Bronchial epithelial cell (primary cell): Measurements from ENCODE around the gene KREMEN2. TPM values are rescaled to one million over a fixed set of nuclear protein-coding genes. Genes with fewer than 3 reads are reported as not detected.

ENCODE experiments used
- DNase-seq: peaks from one replicate; pipeline ENCODE4 v3.0.0-alpha.2; 2010; ENCODE audit warnings: low read depth
- FAIRE-seq: peaks from 2 replicates; lab custom pipeline; 2011; peaks lifted over from hg19 to GRCh38; lab: Jason Lieb, UNC
- H3K27me3 ChIP-seq: 2 replicates; pipeline ENCODE4 v1.5.1; 2011; ENCODE audit warnings: low read length; ENCODE audit not compliant: control insufficient read depth, insufficient read depth
- H3K36me3 ChIP-seq: 2 replicates; pipeline ENCODE4 v1.5.1; 2011; ENCODE audit warnings: low read length; ENCODE audit not compliant: control insufficient read depth, insufficient read depth
- H3K4me3 ChIP-seq: 2 replicates; pipeline ENCODE4 v1.5.1; 2011; ENCODE audit warnings: mild to moderate bottlenecking, low read depth, low read length, control low read depth
- CTCF ChIP-seq: IDR thresholded peaks from 2 replicates; pipeline ENCODE4 v1.5.1; 2011; ENCODE audit warnings: mild to moderate bottlenecking, moderate library complexity, low read length, control low read depth, inconsistent platforms; ENCODE audit not compliant: insufficient read depth, severe bottlenecking
- total RNA-seq: library from RNA; depleted of rRNA; stranded (reverse); fragments of >200 nt; gene quantifications from 2 replicates; pipeline ENCODE4 v1.2.1, GENCODE V29; 2014

The KREMEN2 gene
- total RNA-seq, 1 donor from 2014 or later, result 1.1 TPM

GRCh38 chr16:2991566-2992261 is 27.6 kb downstream of the KREMEN2 start:
- no peak for DNase-seq
- no peak for TF ChIP-seq CTCF
- no peaks in the 10 kb centered on the region for H3K36me3 ChIP-seq
- no peak overlapping the region for H3K4me3 ChIP-seq
- FAIRE-seq, result no peak
- peaks cover 7% of the 10 kb centered on the region for H3K27me3 ChIP-seq

GRCh38 chr16:2992383-2993081 is 28.5 kb downstream of the KREMEN2 start:
- H3K36me3 ChIP-seq, result no peaks in the 10 kb centered on the region
- peaks cover 4% of the 10 kb centered on the region for H3K27me3 ChIP-seq
- no peak for FAIRE-seq
- DNase-seq, result peak; percentile 67
- no peak for TF ChIP-seq CTCF
- H3K4me3 ChIP-seq, result no peak overlapping the region

- H3K27me3 ChIP-seq, result no peaks in the 10 kb centered on the region
- no peak for TF ChIP-seq CTCF
- FAIRE-seq (no peak), DNase-seq (no peak)
- H3K4me3 ChIP-seq, result no peak overlapping the region
- H3K36me3 ChIP-seq, result no peaks in the 10 kb centered on the region
These were observed 32.2 kb downstream of the KREMEN2 start for GRCh38 chr16:2996298-2996697.

- FAIRE-seq, result no peak
- Histone ChIP-seq H3K27me3 (no peaks in the 10 kb centered on the region), H3K36me3 (no peaks in the 10 kb centered on the region), H3K4me3 (no peak overlapping the region)
- TF ChIP-seq CTCF, result no peak
- DNase-seq, result no peak
These were observed 35.9 kb downstream of the KREMEN2 start for GRCh38 chr16:2999929-3000328.

- H3K36me3 ChIP-seq, result no peaks in the 10 kb centered on the region
- no peak for TF ChIP-seq CTCF
- H3K27me3 ChIP-seq, result no peaks in the 10 kb centered on the region
- no peak for FAIRE-seq
- no peak overlapping the region for H3K4me3 ChIP-seq
- no peak for DNase-seq
These were observed 36.5 kb downstream of the KREMEN2 start for GRCh38 chr16:3000540-3000939.
